Measurements from ENCODE around the gene TRIO.

Gene TRIO

DNA sequence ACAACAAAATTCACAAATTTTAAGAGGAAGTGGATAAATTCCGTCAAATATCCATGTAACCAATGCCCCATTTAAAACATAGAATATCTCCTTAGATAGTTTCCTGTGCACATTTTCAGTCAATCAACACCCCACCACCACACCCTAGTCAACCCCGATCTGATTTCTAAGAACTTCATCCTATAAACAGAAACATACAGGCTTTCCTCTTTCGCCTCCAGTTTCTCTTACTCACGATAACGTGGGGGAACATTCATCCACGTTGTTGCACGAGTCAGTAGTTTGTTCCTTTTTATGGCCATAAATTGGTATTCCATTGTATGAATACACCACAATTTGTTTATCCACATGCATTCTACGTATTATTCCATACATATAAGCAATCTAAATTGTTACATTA, 35.6 kb upstream of the TRIO start:
- peaks cover 23% of the 10 kb centered on the region for H3K27me3 ChIP-seq (ENCODE audit: control insufficient read depth, low read length)
- peaks cover 35% of the 10 kb centered on the region for H3K4me1 ChIP-seq (ENCODE audit: control insufficient read depth, low read length)
- no peaks in the 10 kb centered on the region for H3K36me3 ChIP-seq (ENCODE audit: control insufficient read depth, low read length)
- H3K79me2 ChIP-seq (ENCODE audit: control insufficient read depth, low read length) = no peaks in the 10 kb centered on the region
- no peaks in the 10 kb centered on the region for H3K9me3 ChIP-seq (ENCODE audit: control insufficient read depth, insufficient read depth, low read length)
- no peak overlapping the region for H3K27ac ChIP-seq (ENCODE audit: low read depth, low read length)
- H3F3A ChIP-seq (ENCODE audit: control insufficient read depth, insufficient read depth) = no peaks in the 10 kb centered on the region
- H3K9me2 ChIP-seq (replicated peaks; ENCODE audit: control insufficient read depth, low read length) = no peaks in the 10 kb centered on the region
- no peak overlapping the region for H3K4me3 ChIP-seq (ENCODE audit: low read length)
- no peaks in the 10 kb centered on the region for H4K20me1 ChIP-seq (ENCODE audit: control insufficient read depth, insufficient read depth, low read depth, low read length)
- H3K4me2 ChIP-seq (ENCODE audit: low read length) = peak overlapping the region; percentile 58
- no peak for TF ChIP-seq EZH2phosphoT487 (IDR thresholded peaks at IDR 0.05; ENCODE audit: borderline replicate concordance, low read length)
- TF ChIP-seq, protein P1, sequence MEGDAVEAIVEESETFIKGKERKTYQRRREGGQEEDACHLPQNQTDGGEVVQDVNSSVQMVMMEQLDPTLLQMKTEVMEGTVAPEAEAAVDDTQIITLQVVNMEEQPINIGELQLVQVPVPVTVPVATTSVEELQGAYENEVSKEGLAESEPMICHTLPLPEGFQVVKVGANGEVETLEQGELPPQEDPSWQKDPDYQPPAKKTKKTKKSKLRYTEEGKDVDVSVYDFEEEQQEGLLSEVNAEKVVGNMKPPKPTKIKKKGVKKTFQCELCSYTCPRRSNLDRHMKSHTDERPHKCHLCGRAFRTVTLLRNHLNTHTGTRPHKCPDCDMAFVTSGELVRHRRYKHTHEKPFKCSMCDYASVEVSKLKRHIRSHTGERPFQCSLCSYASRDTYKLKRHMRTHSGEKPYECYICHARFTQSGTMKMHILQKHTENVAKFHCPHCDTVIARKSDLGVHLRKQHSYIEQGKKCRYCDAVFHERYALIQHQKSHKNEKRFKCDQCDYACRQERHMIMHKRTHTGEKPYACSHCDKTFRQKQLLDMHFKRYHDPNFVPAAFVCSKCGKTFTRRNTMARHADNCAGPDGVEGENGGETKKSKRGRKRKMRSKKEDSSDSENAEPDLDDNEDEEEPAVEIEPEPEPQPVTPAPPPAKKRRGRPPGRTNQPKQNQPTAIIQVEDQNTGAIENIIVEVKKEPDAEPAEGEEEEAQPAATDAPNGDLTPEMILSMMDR (IDR thresholded peaks at IDR 0.05; ENCODE audit: low read depth, low read length, poor library complexity, severe bottlenecking) = no peak

DNA sequence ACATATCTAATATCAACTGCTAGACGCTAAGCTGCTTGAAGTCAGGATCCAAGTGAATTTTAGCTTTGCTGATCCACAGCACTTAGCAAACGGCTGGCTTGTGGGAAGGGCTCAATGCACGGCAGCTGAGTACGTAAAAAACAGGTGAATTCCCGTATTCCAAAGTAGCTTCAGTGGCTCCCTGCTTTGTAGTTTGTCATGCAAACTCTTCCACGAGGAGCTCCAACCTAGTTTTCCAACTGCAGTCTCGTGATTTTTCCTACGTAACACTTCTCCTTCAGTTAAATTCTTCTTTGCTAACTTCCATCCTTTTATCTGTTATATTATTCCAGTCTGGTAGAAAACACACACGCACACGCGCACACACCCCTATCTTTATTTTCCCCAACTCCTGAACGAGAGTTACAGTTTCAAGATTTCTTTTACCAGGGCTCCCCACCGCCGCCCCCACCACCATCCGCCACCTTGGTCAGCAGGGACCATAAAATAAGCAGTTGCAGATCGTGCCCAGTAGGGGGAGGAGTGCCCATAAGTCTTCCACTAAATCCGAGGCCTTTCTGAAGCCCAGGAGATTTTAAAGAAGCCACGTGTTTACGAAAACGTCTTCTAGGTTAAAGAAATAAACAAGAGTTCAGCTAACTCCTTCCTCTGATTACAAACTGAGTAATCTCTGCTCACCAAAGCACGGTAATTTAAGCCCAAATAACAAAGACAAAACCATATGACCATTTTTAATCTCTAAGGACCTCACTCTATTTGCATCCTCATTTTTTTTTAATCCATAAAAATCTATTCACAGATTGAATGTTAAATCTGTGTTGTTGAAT, 34.8 kb upstream of the TRIO start:
- H3K9me2 ChIP-seq (replicated peaks; ENCODE audit: control insufficient read depth, low read length) = no peaks in the 10 kb centered on the region
- no peaks in the 10 kb centered on the region for H3F3A ChIP-seq (ENCODE audit: control insufficient read depth, insufficient read depth)
- H3K27ac ChIP-seq (ENCODE audit: low read depth, low read length) = no peak overlapping the region
- H3K27me3 ChIP-seq (ENCODE audit: control insufficient read depth, low read length) = peaks cover 23% of the 10 kb centered on the region
- peaks cover 35% of the 10 kb centered on the region for H3K4me1 ChIP-seq (ENCODE audit: control insufficient read depth, low read length)
- peak overlapping the region; percentile 58 for H3K4me2 ChIP-seq (ENCODE audit: low read length)
- no peaks in the 10 kb centered on the region for H3K9me3 ChIP-seq (ENCODE audit: control insufficient read depth, insufficient read depth, low read length)
- no peaks in the 10 kb centered on the region for H4K20me1 ChIP-seq (ENCODE audit: control insufficient read depth, insufficient read depth, low read depth, low read length)
- TF ChIP-seq, protein P1 (IDR thresholded peaks at IDR 0.05; ENCODE audit: low read depth, low read length, poor library complexity, severe bottlenecking) = peak; percentile 77
- no peak for TF ChIP-seq EZH2phosphoT487 (IDR thresholded peaks at IDR 0.05; ENCODE audit: borderline replicate concordance, low read length)
- peak overlapping the region; percentile 44 for H3K4me3 ChIP-seq (ENCODE audit: low read length)
- no peaks in the 10 kb centered on the region for H3K79me2 ChIP-seq (ENCODE audit: control insufficient read depth, low read length)
- H3K36me3 ChIP-seq (ENCODE audit: control insufficient read depth, low read length) = no peaks in the 10 kb centered on the region

DNA sequence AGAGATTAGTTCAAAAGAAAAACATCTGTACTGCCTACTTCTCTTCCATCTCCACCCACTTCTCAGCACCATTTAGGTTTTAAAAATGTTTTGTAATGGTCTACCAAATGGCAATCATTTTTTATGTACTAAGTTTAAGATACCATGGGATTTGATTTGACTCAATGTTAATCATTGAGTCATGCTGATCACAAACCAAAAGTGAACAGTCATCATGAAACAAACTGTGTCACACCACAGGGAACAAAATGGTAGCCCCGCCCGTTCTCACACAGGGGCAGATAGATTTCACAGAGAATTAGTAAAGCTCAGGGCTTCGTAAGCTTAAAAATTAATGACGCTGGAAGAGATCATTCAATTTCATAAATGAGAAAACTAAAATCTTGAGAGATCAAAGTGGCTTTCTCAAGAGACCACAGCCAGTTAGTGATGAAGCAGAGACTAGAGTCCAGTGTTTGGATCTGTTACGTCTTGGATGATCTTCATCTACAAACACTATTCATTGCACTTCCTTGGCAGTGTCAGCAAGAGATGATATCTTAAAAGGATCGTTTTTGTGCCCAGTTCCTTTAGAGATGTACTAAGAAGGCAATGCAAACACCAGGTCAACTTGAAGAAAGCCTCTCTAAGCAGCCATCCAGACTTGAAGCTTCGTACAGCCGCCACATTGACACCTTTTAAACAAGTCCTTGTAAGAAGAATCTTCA, 33.9 kb upstream of the TRIO start:
- no peak overlapping the region for H3K4me3 ChIP-seq (ENCODE audit: low read length)
- H3K36me3 ChIP-seq (ENCODE audit: control insufficient read depth, low read length) = no peaks in the 10 kb centered on the region
- H3K9me2 ChIP-seq (replicated peaks; ENCODE audit: control insufficient read depth, low read length) = no peaks in the 10 kb centered on the region
- no peaks in the 10 kb centered on the region for H3K9me3 ChIP-seq (ENCODE audit: control insufficient read depth, insufficient read depth, low read length)
- H3F3A ChIP-seq (ENCODE audit: control insufficient read depth, insufficient read depth) = no peaks in the 10 kb centered on the region
- TF ChIP-seq EZH2phosphoT487 (IDR thresholded peaks at IDR 0.05; ENCODE audit: borderline replicate concordance, low read length) = no peak
- TF ChIP-seq, protein P1 (IDR thresholded peaks at IDR 0.05; ENCODE audit: low read depth, low read length, poor library complexity, severe bottlenecking) = no peak
- H3K27me3 ChIP-seq (ENCODE audit: control insufficient read depth, low read length) = peaks cover 23% of the 10 kb centered on the region
- no peaks in the 10 kb centered on the region for H3K79me2 ChIP-seq (ENCODE audit: control insufficient read depth, low read length)
- H3K4me1 ChIP-seq (ENCODE audit: control insufficient read depth, low read length) = peaks cover 35% of the 10 kb centered on the region
- no peaks in the 10 kb centered on the region for H4K20me1 ChIP-seq (ENCODE audit: control insufficient read depth, insufficient read depth, low read depth, low read length)
- H3K27ac ChIP-seq (ENCODE audit: low read depth, low read length) = no peak overlapping the region
- peak overlapping the region; percentile 58 for H3K4me2 ChIP-seq (ENCODE audit: low read length)
